Airway epithelial cell (primary cell): ENCODE results near the gene OTUB1. TPM values are rescaled to one million over a fixed set of nuclear protein-coding genes. Genes with fewer than 3 reads are reported as not detected.

Experiments
- total RNA-seq: library from RNA; depleted of rRNA; stranded (reverse); fragments of >200 nt; gene quantifications from 2 replicates; pipeline ENCODE4 v1.2.3, GENCODE V29; 2015

Gene OTUB1
- 108 and 161 TPM in 2 replicates for total RNA-seq

GRCh38 chr11:63986156-63986931, at the start of gene OTUB1:
Gene OTUB1 (plus strand): TSS chr11:63986438. CDS start chr11:63986457, 19 bp downstream.

GRCh38 chr11:63938479-63939396, 47.5 kb upstream of the OTUB1 start, which contains the start of gene NAA40:
Gene NAA40 (plus strand): TSS chr11:63939002. CDS start chr11:63939097, 95 bp downstream.

GRCh38 chr11:63974259-63975143, 11.7 kb upstream of the OTUB1 start, which contains the start of gene COX8A:
Gene COX8A (plus strand): TSS chr11:63974620. CDS start chr11:63974681, 61 bp downstream.

GRCh38 chr11:64035576-64035975, 49.3 kb downstream of the OTUB1 start, which contains the start of gene FLRT1:
Gene FLRT1 (plus strand): TSS chr11:64035931. CDS start chr11:64116268, 80,337 bp downstream.

Other genes starting within 250 kb of the OTUB1 start
- 7.3 and 7.6 TPM in 2 replicates for gene ZFTA, start 217.7 kb upstream of the OTUB1 start, total RNA-seq
- gene SPINDOC, start 173.0 kb upstream of the OTUB1 start, total RNA-seq: 16.1 and 18.9 TPM in 2 replicates
- 50.6 and 53.7 TPM in 2 replicates for gene MARK2, start 147.3 kb upstream of the OTUB1 start, total RNA-seq
- gene RCOR2, start 69.3 kb upstream of the OTUB1 start, total RNA-seq: 2.0 and 2.3 TPM in 2 replicates
- 10.6 and 14.4 TPM in 2 replicates for gene NAA40, start 47.4 kb upstream of the OTUB1 start, total RNA-seq
- gene COX8A, start 11.8 kb upstream of the OTUB1 start, total RNA-seq: 586 and 783 TPM in 2 replicates
- gene FLRT1, start 49.5 kb downstream of the OTUB1 start, total RNA-seq: not detected in 2 replicates
- 16.9 and 21.0 TPM in 2 replicates for gene MACROD1, start 179.7 kb downstream of the OTUB1 start, total RNA-seq
- gene STIP1, start 199.7 kb downstream of the OTUB1 start, total RNA-seq: 169 and 210 TPM in 2 replicates
- gene FERMT3, start 220.3 kb downstream of the OTUB1 start, total RNA-seq: 0.14 TPM in 2 replicates
- gene TRPT1, start 239.7 kb downstream of the OTUB1 start, total RNA-seq: 57.4 and 58.1 TPM in 2 replicates
- 74.9 and 110 TPM in 2 replicates for gene NUDT22, start 239.8 kb downstream of the OTUB1 start, total RNA-seq
- gene DNAJC4, start 244.1 kb downstream of the OTUB1 start, total RNA-seq: 7.0 and 15.3 TPM in 2 replicates
- gene VEGFB, start 248.1 kb downstream of the OTUB1 start, total RNA-seq: 21.6 and 24.8 TPM in 2 replicates